HepG2 (cell line): Measurements from ENCODE around the gene CISD1. TPM values are rescaled to one million over a fixed set of nuclear protein-coding genes. Genes with fewer than 3 reads are reported as not detected.
A peak's percentile ranks its signal among the peaks of the same experiment; 100 is the strongest.

Source experiments
- ATAC-seq: fragments of 200-7000 bp; cut with Tn5 transposase; 3 replicates; pipeline ENCODE4 v1.9.1; 2020; ENCODE audit warnings: mild to moderate bottlenecking, moderate library complexity
- BruUV-seq: library from RNA; stranded (reverse); fragments of 400-500 nt; replicated peaks from 2 replicates; lab custom pipeline; 2021; lab: Mats Ljungman, UMichigan
- CTCF ChIA-PET: fragments of 300-600 bp; formaldehyde crosslinking; extraction: SDS; loops from one replicate; lab custom pipeline; 2021; ENCODE audit warnings: low total read pairs, inconsistent platforms, low intra/inter-chr PET ratio; lab: Yijun Ruan, JAX
- POLR2A ChIA-PET: fragments of 350-600 bp; sonication (Branson Sonifier 250); formaldehyde crosslinking; loops from one replicate; lab custom pipeline; 2020; ENCODE audit warnings: antibody characterized with exemption, inconsistent platforms; lab: Yijun Ruan, JAX
- DNase-seq: peaks from one replicate; pipeline ENCODE4 v3.0.0-alpha.2; 2015; ENCODE audit warnings: low spot score
- FAIRE-seq: peaks from 3 replicates; lab custom pipeline; 2011; peaks lifted over from hg19 to GRCh38; lab: Jason Lieb, UNC
- H2AFZ ChIP-seq: one replicate; pipeline ENCODE4 v1.6.1; 2011; ENCODE audit warnings: low read length, inconsistent platforms
- H3K27ac ChIP-seq: fragments of 300-600 bp; 3 replicates; pipeline ENCODE4 v1.8.0; 2011; ENCODE audit warnings: mixed run types, mild to moderate bottlenecking, mixed read lengths, low read length, inconsistent platforms; ENCODE audit not compliant: insufficient read depth; ENCODE audit errors: extremely low read length
- H3K27me3 ChIP-seq, 2 experiments: fragments of 200-600 bp in 1 of 2; 2 replicates in 1 of 2; 3 replicates in 1 of 2; pipeline versions ENCODE4 v1.6.0 to v1.8.0; 2011; ENCODE audit warnings: low read length in 2 of 2, mild to moderate bottlenecking in 2 of 2, moderate library complexity in 2 of 2, inconsistent platforms in 1 of 2; ENCODE audit not compliant: insufficient read depth in 2 of 2, control insufficient read depth in 1 of 2
- H3K36me3 ChIP-seq, 2 experiments: fragments of 200-600 bp in 1 of 2; replicated peaks in 1 of 2; 2 replicates in 1 of 2; 3 replicates in 1 of 2; pipeline versions ENCODE4 v1.5.1 to v1.8.0; 2011; ENCODE audit warnings: low read length in 2 of 2, inconsistent platforms in 1 of 2; ENCODE audit not compliant: insufficient read depth in 2 of 2, control insufficient read depth in 1 of 2
- H3K4me1 ChIP-seq: 2 replicates; pipeline ENCODE4 v1.5.1; 2012; ENCODE audit warnings: low read length, inconsistent platforms; ENCODE audit not compliant: insufficient read depth
- H3K4me2 ChIP-seq: 2 replicates; pipeline ENCODE4 v1.6.0; 2011; ENCODE audit warnings: low read depth, low read length, inconsistent platforms
- H3K4me3 ChIP-seq, 3 experiments: fragments of 200-600 bp in 1 of 3; sonication (generic), shearing (Covaris generic) in 1 of 3; replicated peaks in 1 of 3; 2 replicates each; pipeline ENCODE4 v1.5.1; 2011 to 2016; ENCODE audit warnings: low read length in 3 of 3, inconsistent platforms in 2 of 3, low read depth in 2 of 3, mild to moderate bottlenecking in 2 of 3, control low read depth in 1 of 3, mixed read lengths in 1 of 3; ENCODE audit not compliant: insufficient read depth in 1 of 3
- H3K79me2 ChIP-seq: one replicate; pipeline ENCODE4 v1.6.1; 2011; ENCODE audit warnings: low read length, inconsistent platforms; ENCODE audit not compliant: insufficient read depth
- H3K9ac ChIP-seq: 2 replicates; pipeline ENCODE4 v1.6.0; 2011; ENCODE audit warnings: mild to moderate bottlenecking, low read depth, low read length, inconsistent platforms; ENCODE audit not compliant: insufficient read depth
- H3K9me3 ChIP-seq: 2 replicates; pipeline ENCODE4 v1.5.1; 2012; ENCODE audit warnings: mild to moderate bottlenecking, low read length
- H4K20me1 ChIP-seq: 2 replicates; pipeline ENCODE4 v1.6.0; 2011; ENCODE audit warnings: inconsistent platforms, mild to moderate bottlenecking, low read length, moderate library complexity; ENCODE audit not compliant: insufficient read depth
- ATF3 ChIP-seq: sonication (generic); formaldehyde crosslinking; IDR thresholded peaks from 2 replicates; pipeline ENCODE4 v1.4.0; 2020; ENCODE audit warnings: missing genetic modification reagents
- DRAP1 ChIP-seq: IDR thresholded peaks from 2 replicates; pipeline ENCODE4 v1.6.1; 2016; ENCODE audit warnings: missing genetic modification reagents, missing compliant biosample characterization
- ETV6 ChIP-seq: sonication (generic); formaldehyde crosslinking; conservative IDR thresholded peaks from 2 replicates; pipeline ENCODE4 v1.4.0; 2020; ENCODE audit warnings: missing genetic modification reagents
- RFXAP ChIP-seq: sonication (generic); formaldehyde crosslinking; IDR thresholded peaks from 2 replicates; pipeline ENCODE4 v1.4.0; 2020; ENCODE audit warnings: missing genetic modification reagents, borderline replicate concordance
- ZMYM4 ChIP-seq: sonication (generic); formaldehyde crosslinking; IDR thresholded peaks from 2 replicates; pipeline ENCODE4 v1.8.1; 2023; ENCODE audit warnings: mild to moderate bottlenecking, missing genetic modification reagents
- ZNF121 ChIP-seq: sonication (generic); formaldehyde crosslinking; IDR thresholded peaks from 2 replicates; pipeline ENCODE4 v1.5.0; 2020; ENCODE audit warnings: mild to moderate bottlenecking, missing genetic modification reagents
- ZNF256 ChIP-seq: sonication (generic); formaldehyde crosslinking; conservative IDR thresholded peaks from 2 replicates; pipeline ENCODE4 v1.4.0; 2020; ENCODE audit warnings: missing genetic modification reagents
- ZNF710 ChIP-seq: sonication (generic); formaldehyde crosslinking; IDR thresholded peaks from 2 replicates; pipeline ENCODE4 v1.5.0; 2020; ENCODE audit warnings: mild to moderate bottlenecking, missing genetic modification reagents, borderline replicate concordance
- ZSCAN22 ChIP-seq: sonication (generic); formaldehyde crosslinking; IDR thresholded peaks from 2 replicates; pipeline ENCODE4 v1.4.0; 2020; ENCODE audit warnings: mild to moderate bottlenecking, missing genetic modification reagents
- WGBS: methylation state at CpG from one replicate; pipeline ENCODE4 v1.1.6; 2017; ENCODE audit warnings: low lambda C conversion rate; 5-methylcytosine and 5-hydroxymethylcytosine counted together
- in situ Hi-C: cut with HindIII; loops from 2 replicates; pipeline ENCODE4 v1.10.0; 2017; ENCODE audit warnings: low pct_unique_long_range_greater_than_20kb; ENCODE audit not compliant: extremely low pct_ligation_motif_present
- intact Hi-C: fragments of 100-400 bp; cut with micrococcal nuclease; formaldehyde crosslinking; loops from one replicate; pipeline ENCODE4 v1.10.0; 2022; ENCODE audit not compliant: unreplicated experiment
- polyA plus RNA-seq, 8 experiments: library from polyadenylated mRNA; depleted of rRNA in 3 of 8; stranded (reverse) in 7 of 8; unstranded in 1 of 8; fragments of >200 nt; fragmentation: Illumina TruSeq in 4 of 8; extraction: Trizol in 4 of 8; gene quantifications; 2 replicates each; pipeline versions ENCODE4 v1.2.1 to v1.2.3, GENCODE V29; 2011 to 2016; ENCODE audit warnings: low read depth in 4 of 8, missing spikeins in 1 of 8, mixed read lengths in 1 of 8; ENCODE audit not compliant: insufficient read depth in 1 of 8
- total RNA-seq, 5 experiments: library from RNA; depleted of rRNA; stranded (reverse); fragments of >200 nt; fragmentation: Illumina TruSeq; extraction: Trizol; gene quantifications; 2 replicates each; pipeline ENCODE4 v1.2.3, GENCODE V29; 2016; ENCODE audit warnings: low read depth in 1 of 5

The CISD1 gene
- total and polyA plus RNA-seq, 2 of the 13 experiments (the other 11 are each of a cell fraction or from before 2014, with no cell fraction given): 63.4 to 78.9 TPM

DNA sequence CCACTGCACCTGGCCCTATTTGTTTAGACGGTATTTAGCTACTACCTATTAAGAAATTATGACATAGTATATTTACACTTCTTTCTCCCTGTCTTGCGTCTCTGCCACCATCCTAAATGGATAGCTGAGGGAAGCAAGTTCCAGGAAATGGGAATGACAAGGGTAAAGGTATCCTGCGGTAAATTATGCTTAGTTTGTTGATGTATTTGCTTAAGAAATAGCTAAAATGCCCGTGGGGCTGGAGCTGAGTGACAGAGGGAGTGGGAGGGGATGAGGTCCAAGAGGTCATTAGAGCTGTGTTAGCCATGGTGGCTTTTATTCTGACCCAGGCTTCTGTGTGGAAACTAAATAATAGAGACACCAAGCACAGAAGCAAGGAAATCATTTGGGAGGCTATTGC is 36.9 kb downstream of the CISD1 start (continued):
- TF ChIP-seq DRAP1 (CRISPR knock-in tag) (no peak), ZMYM4 (peak; percentile 48; the same call in 1 of the 2 replicates), ZNF710 (CRISPR knock-in tag) (no peak), ZSCAN22 (CRISPR knock-in tag) (no peak), RFXAP (CRISPR knock-in tag) (no peak), ZNF256 (CRISPR knock-in tag) (no peak)
- TF ChIP-seq, all 625 proteins: peak for 37

DNA sequence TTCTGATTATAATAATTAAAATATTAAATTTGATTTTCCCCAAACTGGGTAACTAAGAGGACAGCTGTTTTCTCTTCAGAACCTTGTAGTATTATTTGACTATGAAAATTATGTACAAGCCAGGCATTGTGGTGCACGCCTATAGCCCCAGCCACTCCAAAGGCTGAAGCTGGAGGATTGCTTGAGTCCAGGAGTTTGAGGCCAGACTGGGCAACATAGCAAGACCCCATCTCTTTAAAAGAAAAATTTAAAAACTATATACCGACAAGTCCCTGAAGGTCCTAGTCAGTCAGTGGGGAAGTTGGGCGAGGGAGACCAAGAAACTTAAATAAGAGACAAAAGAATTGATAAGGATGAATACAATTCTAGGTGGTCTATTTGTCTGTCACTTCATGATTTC is 38.7 kb downstream of the CISD1 start:
- DNase-seq (no peak), ATAC-seq (no peak), FAIRE-seq (no peak)
- intact Hi-C loops (loop anchor here (10.0 kb wide), 1 partner anchor 337 kb away; no protein-coding TSS in a partner anchor), in situ Hi-C loops (loop anchor here (10.0 kb wide), 1 partner anchor 207 kb away; the partner anchor contains the start of gene BICC1)
- Histone ChIP-seq H3K4me1 (peaks cover 15% of the 10 kb centered on the region), H2AFZ (no peak overlapping the region), H3K4me3 (no peak overlapping the region), H3K27me3 (no peaks in the 10 kb centered on the region; a peak in 1 of 5 replicates), H3K79me2 (no peaks in the 10 kb centered on the region), H4K20me1 (no peaks in the 10 kb centered on the region), H3K36me3 (no peaks in the 10 kb centered on the region), H3K4me2 (no peak overlapping the region), H3K9me3 (no peaks in the 10 kb centered on the region), H3K27ac (no peak overlapping the region), H3K9ac (no peak overlapping the region)
- POLR2A ChIA-PET: no interaction called here
- 35% methylated on average over 3 of the region's 3 CpGs for WGBS
- CTCF ChIA-PET: no interaction called here
- TF ChIP-seq ATF3 (CRISPR knock-in tag): no peak
- no peak for TF ChIP-seq ETV6 (CRISPR knock-in tag)
- TF ChIP-seq ZNF121: peak; percentile 39; the same call in 1 of the 2 replicates
- BruUV-seq: no TSS peak
